Brain pericyte (primary cell): ENCODE measurements around the gene CREM.
A peak's percentile ranks its signal among the peaks of the same experiment; 100 is the strongest.
"Not testable (repeated sequence)": the region's sequence is repeated elsewhere in the genome, so short reads cannot be mapped to it uniquely, and the experiment has no call there.

Experiments
- DNase-seq: peaks from one replicate; pipeline ENCODE4 v3.0.0-alpha.2; 2012; ENCODE audit warnings: low read depth, low spot score

CREM gene

DNA sequence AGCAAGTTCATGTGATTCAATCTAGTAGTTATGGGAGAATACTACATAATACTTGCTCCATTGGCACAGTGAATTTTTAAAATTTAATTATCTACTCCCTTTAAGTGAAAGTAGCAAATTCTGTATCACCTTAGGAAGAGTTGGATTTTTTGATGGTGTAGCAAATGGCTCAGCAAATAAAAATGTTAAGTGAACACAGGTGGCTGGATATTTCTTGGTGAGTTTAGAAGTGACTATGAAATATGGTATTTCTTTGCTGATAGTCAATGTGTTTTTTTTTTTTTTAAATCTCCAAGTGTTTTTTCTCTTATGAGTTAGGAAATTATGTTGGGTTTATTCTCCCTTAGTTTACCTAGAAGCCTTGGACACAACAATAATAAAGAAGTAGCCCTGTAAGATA, 67.8 kb downstream of the CREM start:
- no peak for DNase-seq

GRCh38 chr10:35194906-35195305, 68.3 kb downstream of the CREM start:
- DNase-seq = no peak

DNA sequence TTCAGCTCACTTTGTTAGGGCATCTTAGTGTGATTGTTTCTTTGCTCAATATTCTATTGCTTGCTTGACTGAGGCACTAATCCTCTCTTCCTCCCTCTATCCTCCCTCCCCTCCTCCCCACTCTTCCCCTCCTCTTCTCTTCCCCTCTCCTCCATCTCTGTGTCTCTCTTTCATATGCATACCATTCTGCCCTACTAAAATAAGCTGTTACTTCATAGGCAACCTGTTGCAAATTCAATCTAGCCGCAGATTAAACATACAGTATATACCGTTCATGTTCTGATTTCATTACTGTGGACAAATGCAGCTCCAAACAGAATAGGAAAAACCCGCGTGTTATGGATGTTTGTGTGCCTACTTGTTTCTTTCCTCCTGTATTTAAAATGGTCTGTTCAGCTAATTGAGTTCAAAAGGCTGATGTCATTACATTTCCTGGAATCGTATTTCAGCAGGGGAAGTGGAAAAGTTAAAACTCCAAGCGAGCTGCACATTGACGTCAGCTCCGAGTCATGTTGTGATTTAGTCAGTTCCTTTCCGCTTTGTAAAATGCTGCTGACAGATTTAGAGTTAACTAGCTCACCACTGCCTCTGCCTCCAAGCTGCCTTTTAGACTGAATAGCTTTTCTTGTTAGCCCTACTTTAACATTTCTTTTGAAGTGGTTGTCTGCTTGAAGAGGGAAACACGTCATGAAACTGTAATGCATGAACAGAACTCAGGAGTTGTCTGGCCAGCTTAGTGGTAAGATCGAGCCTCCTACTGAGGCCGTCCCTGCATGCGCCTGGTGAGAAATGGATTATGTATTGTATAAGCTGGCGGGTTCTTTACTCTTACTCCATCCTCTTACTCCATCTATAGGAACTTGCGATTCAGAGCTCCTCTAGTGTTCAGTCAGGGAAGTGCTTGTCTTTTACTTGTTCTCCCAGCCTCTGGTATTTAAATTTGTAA, 69.0 kb downstream of the CREM start:
- peak; percentile 92 for DNase-seq

DNA sequence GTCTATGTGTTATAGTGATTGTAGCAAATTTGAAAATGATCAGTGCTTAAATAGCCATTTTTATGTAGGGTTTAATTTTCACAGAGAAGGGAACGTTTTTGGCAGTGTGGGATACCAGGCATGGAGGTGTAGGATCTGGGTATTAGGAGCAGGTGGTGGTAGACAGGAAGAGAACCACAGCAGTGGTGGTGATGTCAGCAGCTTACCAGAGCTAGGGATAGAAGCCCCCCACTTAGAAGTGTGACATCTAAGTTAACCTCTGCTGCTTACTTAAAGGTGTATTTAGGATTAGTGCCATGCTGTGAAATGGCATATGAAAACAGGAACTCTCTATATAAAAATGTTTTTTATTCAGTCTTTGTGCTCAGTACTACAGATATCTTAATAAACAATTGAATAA, 73.8 kb downstream of the CREM start:
- DNase-seq = no peak

GRCh38 chr10:35201234-35201633, 74.6 kb downstream of the CREM start:
- no peak for DNase-seq

DNA sequence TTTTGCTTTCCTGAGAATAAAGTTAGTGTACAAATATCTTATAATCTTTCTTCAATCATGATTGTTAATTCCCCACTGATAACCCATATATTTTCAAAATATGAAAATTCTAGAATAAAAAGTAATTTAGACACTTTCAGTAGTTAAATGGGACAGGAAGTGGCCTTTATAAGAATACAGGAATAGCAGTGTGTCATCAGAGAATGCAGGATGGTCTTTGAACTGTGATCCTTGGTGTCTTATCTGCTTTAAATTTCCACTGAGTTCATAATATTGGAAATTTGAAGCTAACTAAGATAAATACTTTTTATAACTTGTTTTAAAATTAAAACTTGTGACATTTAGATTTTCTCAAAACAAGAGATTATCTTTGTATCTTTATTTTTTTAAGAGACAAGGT, 75.4 kb downstream of the CREM start:
- no peak for DNase-seq

DNA sequence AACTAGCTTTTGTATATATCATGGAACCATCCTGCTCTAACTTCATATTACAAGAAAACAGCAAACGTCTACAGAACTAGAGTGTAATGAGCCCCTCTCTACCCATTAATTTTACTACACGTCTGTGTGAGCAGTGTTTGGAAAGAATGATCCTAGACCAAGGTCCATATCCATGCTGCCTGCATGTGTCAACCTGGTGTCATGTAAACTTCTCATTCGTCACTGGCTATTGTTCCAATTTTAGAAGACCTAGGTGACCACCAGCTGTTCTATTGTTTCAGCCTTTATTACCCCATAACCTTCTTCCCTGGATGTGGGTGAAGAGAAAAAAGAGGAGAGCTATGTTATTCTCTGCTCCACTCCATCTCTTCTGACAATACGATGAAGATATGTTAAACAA, 77.1 kb downstream of the CREM start:
- no peak for DNase-seq

GRCh38 chr10:35204650-35205319, 78.1 kb downstream of the CREM start:
- DNase-seq = no peak

- DNase-seq = no peak
Measured at GRCh38 chr10:35206274-35206673, 79.6 kb downstream of the CREM start.

- no peak for DNase-seq
Measured at GRCh38 chr10:35208536-35208935, 81.9 kb downstream of the CREM start.

DNA sequence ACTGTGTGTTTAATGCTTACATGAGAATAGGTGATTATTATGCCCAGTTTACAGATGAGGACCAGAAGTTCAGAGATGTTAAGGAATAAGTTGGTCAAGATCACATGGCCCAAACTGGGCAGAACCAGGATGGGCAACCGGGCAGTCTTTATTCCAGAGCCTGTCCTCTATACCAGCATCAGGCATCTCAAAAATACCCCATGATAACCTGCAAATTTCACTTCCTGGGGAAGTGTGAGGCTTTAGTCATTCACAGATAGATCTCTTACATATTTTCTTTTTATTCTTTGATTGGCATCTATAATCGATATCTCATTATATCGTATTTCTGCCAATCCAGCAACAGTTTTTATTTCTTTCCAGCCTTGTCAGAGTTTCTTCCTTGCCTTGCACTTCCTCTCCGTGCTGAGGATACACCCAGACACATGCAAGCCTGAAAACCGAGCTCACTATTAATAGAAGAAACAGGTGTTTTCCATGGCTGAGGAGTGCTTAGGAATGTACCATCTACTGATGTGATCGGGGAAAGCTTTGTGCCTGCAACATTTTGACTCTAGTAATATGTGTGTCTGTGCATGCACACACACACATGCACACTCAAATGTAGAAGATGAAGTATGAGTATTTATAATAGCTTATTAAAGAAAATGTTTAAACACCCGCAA, 82.4 kb downstream of the CREM start:
- DNase-seq = no peak

- DNase-seq = no peak
Measured at GRCh38 chr10:35210961-35211360, 84.3 kb downstream of the CREM start.

GRCh38 chr10:35211390-35211789, 84.7 kb downstream of the CREM start:
- no peak for DNase-seq

DNA sequence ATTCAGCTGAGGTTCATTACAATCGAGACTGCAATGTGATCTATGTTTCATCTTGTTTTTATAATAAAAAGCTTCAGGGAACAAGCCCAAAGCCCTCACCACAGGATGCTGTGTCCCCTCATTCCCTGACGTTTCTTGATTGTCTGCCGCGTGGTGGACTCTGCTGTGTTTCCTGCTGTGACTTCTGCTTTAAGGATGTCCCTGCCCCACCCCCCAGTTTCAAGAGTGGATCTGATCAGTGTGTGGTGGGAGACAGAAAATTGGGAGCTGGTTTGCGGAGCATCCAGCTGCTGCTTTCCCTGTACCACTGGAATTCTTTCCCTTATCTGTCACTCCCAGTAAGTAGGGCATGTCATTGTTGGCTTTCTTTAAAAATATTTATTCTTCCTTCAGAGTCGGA, 86.2 kb downstream of the CREM start:
- DNase-seq = peak; percentile 72

- no peak for DNase-seq
Measured at GRCh38 chr10:35213699-35214098, 87.1 kb downstream of the CREM start.

DNA sequence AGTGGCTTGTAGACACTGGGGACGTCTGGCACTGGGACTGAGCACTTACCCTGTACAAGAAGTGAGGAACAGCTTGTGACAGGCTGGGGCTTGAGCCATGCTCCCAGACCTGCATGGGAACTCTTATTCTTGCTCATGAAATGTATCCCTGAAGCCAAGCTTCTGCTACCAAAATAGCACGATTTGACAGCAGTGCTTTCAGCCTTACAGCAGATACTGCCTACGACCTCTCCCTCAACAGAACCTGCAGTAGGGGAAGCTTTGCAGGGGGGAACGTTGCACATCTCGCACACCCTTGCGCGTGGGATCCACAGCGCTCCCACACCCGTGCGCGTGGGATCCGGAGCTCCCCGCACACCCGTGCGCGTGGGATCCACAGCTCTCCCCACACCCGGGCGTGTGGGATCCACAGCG, 88.0 kb downstream of the CREM start:
- DNase-seq = no peak

DNA sequence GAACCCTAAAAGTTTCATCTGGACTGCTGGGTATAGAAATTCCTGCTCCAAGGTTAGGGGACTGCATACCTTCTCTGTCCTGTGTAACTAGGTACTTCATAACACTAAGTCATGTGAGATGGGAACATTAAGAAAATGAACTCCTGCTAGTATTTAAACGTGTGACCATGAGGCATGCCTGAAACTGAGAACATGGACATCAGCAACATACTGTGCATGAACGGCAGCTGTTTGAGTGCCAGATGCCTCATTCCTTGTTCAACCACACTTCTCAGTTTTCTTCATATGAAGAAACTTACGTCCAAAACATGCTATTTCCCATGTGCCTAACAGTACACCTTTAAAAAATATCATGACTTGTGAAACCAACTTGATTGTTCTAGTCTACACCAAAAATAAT, 88.5 kb downstream of the CREM start:
- no peak for DNase-seq

DNA sequence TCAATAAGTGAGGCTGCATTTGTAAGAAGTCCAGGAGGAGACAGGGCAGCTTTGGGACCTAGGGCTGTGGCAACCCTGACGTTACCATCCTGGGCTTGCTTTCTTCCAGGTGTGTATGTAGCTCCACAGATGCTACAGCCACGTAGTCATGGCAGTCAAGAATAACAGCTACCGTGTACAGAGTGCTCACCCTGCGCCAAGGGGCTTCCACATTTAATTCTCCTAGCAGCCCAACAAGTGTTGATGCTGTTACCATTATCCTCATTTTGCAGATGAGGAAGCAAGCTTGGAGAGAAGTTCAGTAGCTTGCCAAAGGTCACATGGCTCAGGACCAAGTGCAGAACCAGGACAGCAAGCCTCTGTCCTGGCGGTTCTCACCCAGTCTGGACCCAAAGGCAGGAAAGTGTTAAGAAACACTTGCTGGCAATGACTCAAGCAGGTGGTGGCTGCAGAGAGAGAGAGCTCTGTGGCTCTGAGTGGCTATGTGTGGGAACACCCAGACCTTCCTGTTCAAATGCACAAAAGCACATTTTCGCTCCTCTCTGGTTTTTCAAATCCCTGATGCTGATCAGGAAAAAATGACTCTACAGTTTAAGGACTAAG, 89.8 kb downstream of the CREM start:
- no peak for DNase-seq

DNA sequence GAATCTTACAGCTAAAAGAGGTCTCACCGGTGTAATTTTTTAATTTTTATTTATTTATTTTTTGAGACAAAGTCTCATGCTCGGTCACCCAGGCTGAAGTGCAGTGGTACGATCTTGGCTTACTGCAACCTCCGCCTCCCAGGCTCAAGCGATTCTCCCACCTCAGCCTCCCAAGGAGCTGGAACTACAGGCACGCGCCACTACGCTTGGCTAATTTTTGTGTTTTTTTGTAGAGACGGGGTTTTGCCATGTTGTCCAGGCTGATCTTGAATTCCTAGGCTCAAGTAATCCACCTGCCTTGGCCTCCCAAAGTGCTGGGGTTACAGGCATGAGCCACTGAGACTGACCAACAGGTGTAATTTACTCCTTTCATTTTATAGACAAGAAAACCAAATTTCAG, 90.3 kb downstream of the CREM start:
- DNase-seq = not testable (repeated sequence)

DNA sequence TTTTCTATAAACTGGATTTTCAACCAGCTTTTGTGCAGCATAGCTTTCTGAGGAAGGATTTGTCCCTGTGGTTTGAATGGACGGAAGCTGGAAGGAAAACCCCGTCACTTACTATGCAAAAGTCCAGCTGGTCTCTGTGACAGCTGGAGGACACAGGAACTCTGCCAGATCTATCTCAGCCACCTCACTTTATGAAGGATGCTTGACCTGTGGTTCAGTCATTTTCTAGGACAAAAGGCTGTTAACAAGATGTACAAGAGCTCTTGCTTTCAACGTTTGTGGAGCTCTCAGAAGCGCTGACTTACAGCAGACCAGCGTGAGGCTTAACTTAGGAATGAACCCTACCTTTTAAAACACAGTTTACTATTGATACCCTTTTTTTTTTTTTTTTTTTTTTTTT, 90.8 kb downstream of the CREM start:
- DNase-seq = no peak

- DNase-seq = peak; percentile 90
Measured at GRCh38 chr10:35218339-35218955, 91.8 kb downstream of the CREM start.

- DNase-seq = no peak
Measured at GRCh38 chr10:35219292-35219691, 92.6 kb downstream of the CREM start.
